HL-60 (cell line): ENCODE data around the gene SYNJ2BP.

Source experiments
- CTCF ChIP-seq: IDR thresholded peaks from one replicate; pipeline ENCODE4 v1.5.1; 2011; ENCODE audit warnings: low read length, control low read depth, inconsistent platforms; ENCODE audit not compliant: insufficient read depth
- POLR2AphosphoS5 ChIP-seq: IDR thresholded peaks from 2 replicates; pipeline ENCODE4 v1.6.1; 2012; ENCODE audit warnings: low read depth
- REST ChIP-seq: IDR thresholded peaks from 2 replicates; pipeline ENCODE4 v1.6.1; 2012; ENCODE audit warnings: low read depth; ENCODE audit not compliant: insufficient replicate concordance
- SPI1 ChIP-seq: IDR thresholded peaks from 2 replicates; pipeline ENCODE4 v1.6.1; 2012; ENCODE audit warnings: low read depth, mild to moderate bottlenecking, borderline replicate concordance

- TF ChIP-seq CTCF (no peak), POLR2AphosphoS5 (no peak), SPI1 (no peak), REST (no peak)
Measured at GRCh38 chr14:70401643-70402042, 15.2 kb downstream of the SYNJ2BP start.
